ENCODE results near the gene CXXC5. TPM values are rescaled to one million over a fixed set of nuclear protein-coding genes. Genes with fewer than 3 reads are reported as not detected.

CXXC5 gene
- total and polyA plus RNA-seq, 4 donors, result 21.2 to 75.8 (median 35.8) TPM

- Histone ChIP-seq H3K4me1 (ENCODE audit: control insufficient read depth in 1 of 2, insufficient read depth in 2 of 2, low read length in 2 of 2) (no peaks in the 10 kb centered on the region), H3K27me3 (ENCODE audit: control insufficient read depth in 1 of 2, insufficient read depth in 2 of 2, low read length in 1 of 2) (no peaks in the 10 kb centered on the region), H3K4me3 (ENCODE audit: low read length in 2 of 2) (no peak overlapping the region), H3K9me3 (ENCODE audit: control insufficient read depth, low read length) (no peaks in the 10 kb centered on the region), H3K27ac (ENCODE audit: low read depth in 1 of 2, low read length in 2 of 2) (no peak overlapping the region), H3K36me3 (ENCODE audit: control insufficient read depth in 1 of 2, insufficient read depth in 2 of 2, low read length in 1 of 2) (no peaks in the 10 kb centered on the region)
- 81 to 85% methylated on average over 3 of the region's 3 CpGs for WGBS, 2 donors
- no peak for DNase-seq
- intact Hi-C loops (cut with DNase I), result no loop called here
- no peak for ATAC-seq (ENCODE audit: low FRiP score)
These were observed 57.0 kb downstream of the CXXC5 start for GRCh38 chr5:139705191-139705590.

GRCh38 chr5:139705655-139706587 lies 57.8 kb downstream of the CXXC5 start:
- WGBS, 2 donors, result 72 to 83% methylated on average over 10 of the region's 10 CpGs
- Histone ChIP-seq H3K4me1 (ENCODE audit: control insufficient read depth in 1 of 2, insufficient read depth in 2 of 2, low read length in 2 of 2) (no peaks in the 10 kb centered on the region), H3K27me3 (ENCODE audit: control insufficient read depth in 1 of 2, insufficient read depth in 2 of 2, low read length in 1 of 2) (no peaks in the 10 kb centered on the region), H3K27ac (ENCODE audit: low read depth in 1 of 2, low read length in 2 of 2) (no peak overlapping the region), H3K4me3 (ENCODE audit: low read length in 2 of 2) (no peak overlapping the region), H3K36me3 (ENCODE audit: control insufficient read depth in 1 of 2, insufficient read depth in 2 of 2, low read length in 1 of 2) (no peaks in the 10 kb centered on the region), H3K9me3 (ENCODE audit: control insufficient read depth, low read length) (no peaks in the 10 kb centered on the region)
- ATAC-seq (ENCODE audit: low FRiP score) (no peak), DNase-seq (no peak)
- intact Hi-C loops (cut with DNase I), result no loop called here

- Histone ChIP-seq H3K27ac (ENCODE audit: low read depth in 1 of 2, low read length in 2 of 2) (no peak overlapping the region), H3K4me3 (ENCODE audit: low read length in 2 of 2) (no peak overlapping the region), H3K36me3 (ENCODE audit: control insufficient read depth in 1 of 2, insufficient read depth in 2 of 2, low read length in 1 of 2) (no peaks in the 10 kb centered on the region), H3K27me3 (ENCODE audit: control insufficient read depth in 1 of 2, insufficient read depth in 2 of 2, low read length in 1 of 2) (no peaks in the 10 kb centered on the region), H3K4me1 (ENCODE audit: control insufficient read depth in 1 of 2, insufficient read depth in 2 of 2, low read length in 2 of 2) (no peaks in the 10 kb centered on the region), H3K9me3 (ENCODE audit: control insufficient read depth, low read length) (no peaks in the 10 kb centered on the region)
- no peak for ATAC-seq (ENCODE audit: low FRiP score)
- 94 to 96% methylated on average over 5 of the region's 5 CpGs for WGBS, 2 donors
- DNase-seq, result no peak
- intact Hi-C loops (cut with DNase I), result no loop called here
These were observed 59.4 kb downstream of the CXXC5 start for GRCh38 chr5:139707445-139708003.

DNA sequence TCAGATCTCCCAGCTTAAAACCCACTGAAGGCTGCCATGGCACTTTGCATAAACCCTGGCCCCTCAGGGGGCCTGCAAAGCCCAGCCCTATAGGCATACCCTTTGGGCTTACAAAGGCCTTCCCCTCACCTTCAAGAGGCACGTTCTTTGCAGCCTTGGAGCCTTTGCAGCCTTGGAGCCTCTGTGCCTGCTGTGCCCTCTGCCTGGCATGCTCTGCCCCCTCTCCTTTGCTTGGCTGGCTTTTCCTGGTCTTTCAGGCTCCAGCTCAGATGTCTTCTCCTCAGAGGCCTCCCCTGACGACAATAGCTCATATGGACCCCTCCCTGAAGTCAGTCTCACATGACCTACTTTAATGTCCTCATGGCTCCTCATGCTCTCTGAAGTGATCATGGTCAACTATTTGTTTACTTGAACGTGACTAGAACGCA lies 60.3 kb downstream of the CXXC5 start:
- 38 to 43% methylated on average over 4 of the region's 4 CpGs for WGBS, 2 donors
- H3K36me3 ChIP-seq (ENCODE audit: control insufficient read depth in 1 of 2, insufficient read depth in 2 of 2, low read length in 1 of 2), result no peaks in the 10 kb centered on the region
- ATAC-seq (ENCODE audit: low FRiP score) (no peak), DNase-seq (peak in 1 of 2 donors; percentile 27)
- no peaks in the 10 kb centered on the region for H3K9me3 ChIP-seq (ENCODE audit: control insufficient read depth, low read length)
- H3K4me1 ChIP-seq (ENCODE audit: control insufficient read depth in 1 of 2, insufficient read depth in 2 of 2, low read length in 2 of 2), result no peaks in the 10 kb centered on the region
- H3K27me3 ChIP-seq (ENCODE audit: control insufficient read depth in 1 of 2, insufficient read depth in 2 of 2, low read length in 1 of 2), result no peaks in the 10 kb centered on the region
- intact Hi-C loops (cut with DNase I), result no loop called here
- H3K4me3 ChIP-seq (ENCODE audit: low read length in 2 of 2), result no peak overlapping the region
- peak overlapping the region in 1 of 2 donors; percentile 11 for H3K27ac ChIP-seq (ENCODE audit: low read depth in 1 of 2, low read length in 2 of 2)

DNA sequence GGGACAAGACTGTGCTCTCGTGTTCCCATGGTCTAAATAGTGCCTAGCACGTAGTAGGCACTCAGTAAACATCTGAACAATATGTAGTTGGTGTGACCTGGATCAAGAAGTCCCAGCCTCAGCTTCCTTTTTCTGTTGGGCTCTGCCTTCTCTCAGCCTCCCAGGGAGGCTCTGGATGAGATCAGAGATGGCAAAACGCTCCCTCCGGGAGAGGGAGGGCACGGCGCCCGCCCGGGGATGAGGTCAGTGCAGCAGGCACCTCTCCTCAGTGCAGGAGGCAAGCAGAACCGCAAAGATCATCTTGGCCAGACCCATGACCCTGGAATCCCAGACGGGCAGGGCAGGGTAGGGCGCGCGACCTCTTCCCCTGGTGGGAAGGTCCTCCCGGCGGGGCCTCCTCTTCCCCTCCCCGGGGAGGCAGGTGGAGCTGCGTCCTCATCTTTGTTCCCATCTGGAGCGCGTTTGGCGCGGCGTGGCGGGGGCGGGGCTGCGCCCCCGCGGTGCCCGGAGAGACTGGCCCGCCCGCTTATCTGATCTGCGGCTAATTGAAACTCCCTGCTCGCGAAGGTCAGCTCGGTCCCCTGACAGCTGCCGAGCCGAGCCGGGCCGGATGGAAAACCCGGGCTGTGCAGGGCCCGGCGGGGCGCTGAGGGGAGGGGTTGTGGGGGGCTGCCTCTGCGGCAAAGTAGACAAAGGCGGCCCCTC lies 60.9 kb downstream of the CXXC5 start:
- WGBS, 2 donors, result 3% methylated on average over 41 to 42 of the region's 44 CpGs
- DNase-seq (peak; percentile 86 to 92), ATAC-seq (ENCODE audit: low FRiP score) (peak; percentile 59)
- H3K27ac ChIP-seq (ENCODE audit: low read depth in 1 of 2, low read length in 2 of 2), result peak overlapping the region in 1 of 2 donors; percentile 11
- H3K4me1 ChIP-seq (ENCODE audit: control insufficient read depth in 1 of 2, insufficient read depth in 2 of 2, low read length in 2 of 2), result no peaks in the 10 kb centered on the region
- H3K9me3 ChIP-seq (ENCODE audit: control insufficient read depth, low read length), result no peaks in the 10 kb centered on the region
- no peak overlapping the region for H3K4me3 ChIP-seq (ENCODE audit: low read length in 2 of 2)
- H3K27me3 ChIP-seq (ENCODE audit: control insufficient read depth in 1 of 2, insufficient read depth in 2 of 2, low read length in 1 of 2), result no peaks in the 10 kb centered on the region
- intact Hi-C loops (cut with DNase I), result no loop called here
- no peaks in the 10 kb centered on the region for H3K36me3 ChIP-seq (ENCODE audit: control insufficient read depth in 1 of 2, insufficient read depth in 2 of 2, low read length in 1 of 2)

DNA sequence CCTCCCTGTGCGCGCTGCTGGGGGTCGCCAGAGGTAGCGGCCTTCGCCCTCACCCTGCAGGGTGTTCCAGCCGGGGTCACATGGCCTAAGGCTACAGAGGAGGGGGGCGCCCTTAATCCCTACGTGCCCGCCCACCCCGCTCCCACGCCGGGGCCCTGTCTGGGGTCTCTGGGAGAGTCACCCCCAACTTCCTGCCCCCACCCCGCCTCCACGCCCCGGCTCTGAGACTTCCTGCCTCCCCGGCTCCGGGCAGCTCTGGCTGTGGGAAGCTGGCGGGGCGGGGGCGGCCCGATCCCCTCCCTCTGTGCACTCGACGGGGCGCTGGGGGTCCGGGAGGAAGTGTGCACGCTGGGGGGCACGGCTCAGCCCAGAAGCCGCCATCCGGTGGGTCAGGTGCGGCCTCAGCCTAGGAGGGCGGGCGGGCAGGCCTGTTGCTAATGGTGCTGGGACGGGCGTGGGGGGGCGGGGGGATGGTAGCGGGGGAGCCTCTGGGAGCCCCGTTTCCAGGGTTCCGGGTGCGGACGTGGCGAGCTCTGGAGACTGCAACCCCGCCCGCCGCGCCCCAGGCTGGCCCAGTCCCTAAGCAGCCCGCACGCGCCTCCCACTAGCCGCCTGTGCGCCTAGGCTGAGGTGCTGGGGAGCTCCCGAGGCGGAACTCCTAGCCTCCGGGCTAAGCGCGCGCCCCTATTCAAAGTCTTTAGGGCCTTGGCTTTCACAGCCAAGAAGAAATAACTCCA lies 61.6 kb downstream of the CXXC5 start:
- Histone ChIP-seq H3K4me3 (ENCODE audit: low read length in 2 of 2) (no peak overlapping the region), H3K4me1 (ENCODE audit: control insufficient read depth in 1 of 2, insufficient read depth in 2 of 2, low read length in 2 of 2) (no peaks in the 10 kb centered on the region), H3K9me3 (ENCODE audit: control insufficient read depth, low read length) (no peaks in the 10 kb centered on the region), H3K36me3 (ENCODE audit: control insufficient read depth in 1 of 2, insufficient read depth in 2 of 2, low read length in 1 of 2) (no peaks in the 10 kb centered on the region), H3K27me3 (ENCODE audit: control insufficient read depth in 1 of 2, insufficient read depth in 2 of 2, low read length in 1 of 2) (no peaks in the 10 kb centered on the region), H3K27ac (ENCODE audit: low read depth in 1 of 2, low read length in 2 of 2) (no peak overlapping the region)
- intact Hi-C loops (cut with DNase I), result loop anchor here (2.0 to 5.0 kb wide), 4 partner anchors 35 to 59 kb away; no protein-coding TSS in a partner anchor
- ATAC-seq (ENCODE audit: low FRiP score) (peak; percentile 23), DNase-seq (peak in 1 of 2 donors; percentile 52)
- WGBS, 2 donors, result 52 to 56% methylated on average over 42 to 56 of the region's 56 CpGs

GRCh38 chr5:139710319-139711066 lies 62.3 kb downstream of the CXXC5 start:
- intact Hi-C loops (cut with DNase I), result loop anchor here (2.0 to 5.0 kb wide), 4 partner anchors 34 to 60 kb away; no protein-coding TSS in a partner anchor
- DNase-seq (peak in 1 of 2 donors; percentile 90), ATAC-seq (ENCODE audit: low FRiP score) (peak; percentile 63)
- Histone ChIP-seq H3K27ac (ENCODE audit: low read depth in 1 of 2, low read length in 2 of 2) (peak overlapping the region in 1 of 2 donors; percentile 2), H3K27me3 (ENCODE audit: control insufficient read depth in 1 of 2, insufficient read depth in 2 of 2, low read length in 1 of 2) (no peaks in the 10 kb centered on the region), H3K4me3 (ENCODE audit: low read length in 2 of 2) (peak overlapping the region; percentile 2 to 60), H3K36me3 (ENCODE audit: control insufficient read depth in 1 of 2, insufficient read depth in 2 of 2, low read length in 1 of 2) (no peaks in the 10 kb centered on the region), H3K9me3 (ENCODE audit: control insufficient read depth, low read length) (no peaks in the 10 kb centered on the region), H3K4me1 (ENCODE audit: control insufficient read depth in 1 of 2, insufficient read depth in 2 of 2, low read length in 2 of 2) (no peaks in the 10 kb centered on the region)
- 23 to 30% methylated on average over 46 to 60 of the region's 60 CpGs for WGBS, 2 donors

All from aorta (tissue), 5 donors.